H9 (cell line): ENCODE measurements around the gene RBBP4. TPM values are rescaled to one million over a fixed set of nuclear protein-coding genes. Genes with fewer than 3 reads are reported as not detected.

Experiments used
- DNase-seq: peaks from one replicate; pipeline ENCODE4 v3.0.0-alpha.2; 2017
- H2AFZ ChIP-seq: one replicate; pipeline ENCODE4 v1.6.1; 2013; ENCODE audit warnings: mild to moderate bottlenecking, low read length, control low read depth, moderate library complexity
- H2AK5ac ChIP-seq: 2 replicates; pipeline ENCODE4 v1.6.1; 2013; ENCODE audit warnings: low read length, control low read depth, mixed read lengths; ENCODE audit not compliant: insufficient read length
- H2BK120ac ChIP-seq: one replicate; pipeline ENCODE4 v1.6.1; 2013; ENCODE audit warnings: low read depth, mild to moderate bottlenecking, low read length, control low read depth, inconsistent platforms; ENCODE audit not compliant: poor library complexity, severe bottlenecking
- H2BK12ac ChIP-seq: 2 replicates; pipeline ENCODE4 v1.6.1; 2013; ENCODE audit warnings: low read length, control low read depth, mixed read lengths, low read depth; ENCODE audit not compliant: insufficient read length
- H2BK15ac ChIP-seq: 2 replicates; pipeline ENCODE4 v1.6.1; 2013; ENCODE audit warnings: low read depth, low read length, control low read depth
- H2BK20ac ChIP-seq: one replicate; pipeline ENCODE4 v1.6.1; 2013; ENCODE audit warnings: low read depth, mild to moderate bottlenecking, low read length, control low read depth, inconsistent platforms; ENCODE audit not compliant: poor library complexity, severe bottlenecking
- H2BK5ac ChIP-seq: 2 replicates; pipeline ENCODE4 v1.6.1; 2013; ENCODE audit warnings: low read length, control low read depth, mixed read lengths; ENCODE audit not compliant: insufficient read length
- H3K14ac ChIP-seq: 2 replicates; pipeline ENCODE4 v1.6.1; 2013; ENCODE audit warnings: low read length, control low read depth; ENCODE audit not compliant: insufficient read depth
- H3K18ac ChIP-seq: 2 replicates; pipeline ENCODE4 v1.6.1; 2013; ENCODE audit warnings: low read depth, mild to moderate bottlenecking, mixed read lengths, low read length, control low read depth; ENCODE audit not compliant: insufficient read length
- H3K23ac ChIP-seq: 2 replicates; pipeline ENCODE4 v1.6.1; 2013; ENCODE audit warnings: low read length, control low read depth, mixed read lengths, low read depth; ENCODE audit not compliant: insufficient read length
- H3K23me2 ChIP-seq: 2 replicates; pipeline ENCODE4 v1.6.1; 2013; ENCODE audit warnings: low read depth, mild to moderate bottlenecking, mixed read lengths, low read length, control low read depth; ENCODE audit not compliant: insufficient read length, poor library complexity, severe bottlenecking
- H3K27ac ChIP-seq: 2 replicates; pipeline ENCODE4 v1.5.1; 2013; ENCODE audit warnings: low read length, control low read depth, mixed read lengths, low read depth; ENCODE audit not compliant: insufficient read length
- H3K27me3 ChIP-seq: 2 replicates; pipeline ENCODE4 v1.6.1; 2013; ENCODE audit warnings: low read length, control low read depth, inconsistent platforms; ENCODE audit not compliant: insufficient read depth
- H3K4ac ChIP-seq: 2 replicates; pipeline ENCODE4 v1.6.1; 2013; ENCODE audit warnings: low read depth, mild to moderate bottlenecking, control low read depth, inconsistent platforms, low read length, moderate library complexity
- H3K4me1 ChIP-seq: 2 replicates; pipeline ENCODE4 v1.6.1; 2013; ENCODE audit warnings: low read length, control low read depth, inconsistent platforms; ENCODE audit not compliant: insufficient read depth
- H3K4me2 ChIP-seq: 2 replicates; pipeline ENCODE4 v1.6.1; 2013; ENCODE audit warnings: low read length, control low read depth, mixed read lengths; ENCODE audit not compliant: insufficient read length, insufficient read depth
- H3K56ac ChIP-seq: 2 replicates; pipeline ENCODE4 v1.6.1; 2013; ENCODE audit warnings: low read depth, mild to moderate bottlenecking, mixed read lengths, low read length, control low read depth; ENCODE audit not compliant: insufficient read length
- H3K79me1 ChIP-seq: 2 replicates; pipeline ENCODE4 v1.6.1; 2013; ENCODE audit warnings: low read depth, mild to moderate bottlenecking, moderate library complexity, low read length, control low read depth, inconsistent platforms; ENCODE audit not compliant: insufficient read depth, poor library complexity, severe bottlenecking
- H3K79me2 ChIP-seq: 2 replicates; pipeline ENCODE4 v1.6.1; 2013; ENCODE audit warnings: low read length, control low read depth, inconsistent platforms; ENCODE audit not compliant: insufficient read depth
- H3K9ac ChIP-seq: 2 replicates; pipeline ENCODE4 v1.6.1; 2013; ENCODE audit warnings: low read length, control low read depth, mixed read lengths; ENCODE audit not compliant: insufficient read length; ENCODE audit errors: extremely low read depth
- H3K9me3 ChIP-seq: one replicate; pipeline ENCODE4 v1.6.1; 2013; ENCODE audit warnings: low read depth, low read length, inconsistent platforms; ENCODE audit not compliant: control insufficient read depth
- H3T11ph ChIP-seq: one replicate; pipeline ENCODE4 v1.6.1; 2013; ENCODE audit warnings: mild to moderate bottlenecking, low read length, control low read depth, inconsistent platforms
- H4K20me1 ChIP-seq: one replicate; pipeline ENCODE4 v1.6.1; 2013; ENCODE audit not compliant: control insufficient read depth, insufficient read length, insufficient read depth
- H4K5ac ChIP-seq: 2 replicates; pipeline ENCODE4 v1.6.1; 2013; ENCODE audit warnings: low read depth, mild to moderate bottlenecking, mixed read lengths, low read length, control low read depth; ENCODE audit not compliant: insufficient read length
- H4K8ac ChIP-seq: replicated peaks from 2 replicates; pipeline ENCODE4 v1.6.1; 2013; ENCODE audit warnings: low read length, control low read depth, mixed read lengths, low read depth; ENCODE audit not compliant: insufficient read length
- H4K91ac ChIP-seq: 2 replicates; pipeline ENCODE4 v1.6.1; 2013; ENCODE audit warnings: low read depth, mild to moderate bottlenecking, moderate library complexity, mixed read lengths, low read length, control low read depth; ENCODE audit not compliant: insufficient read length
- H3K27ac Mint-ChIP-seq, 3 experiments: 2 replicates in 2 of 3; 3 replicates in 1 of 3; pipeline ENCODE4 v1.8.0; 2020 to 2021; ENCODE audit warnings: mixed read lengths in 3 of 3, mild to moderate bottlenecking in 1 of 3, moderate library complexity in 1 of 3
- H3K27me3 Mint-ChIP-seq: 2 replicates; pipeline ENCODE4 v1.8.0; 2021; ENCODE audit warnings: low read depth, mild to moderate bottlenecking, moderate library complexity, mixed read lengths
- H3K36me3 Mint-ChIP-seq, 3 experiments: 2 replicates in 2 of 3; 3 replicates in 1 of 3; pipeline ENCODE4 v1.8.0; 2020 to 2021; ENCODE audit warnings: low read depth in 3 of 3, mixed read lengths in 3 of 3; ENCODE audit not compliant: insufficient read depth in 1 of 3
- H3K4me1 Mint-ChIP-seq, 2 experiments: 2 replicates each; pipeline ENCODE4 v1.8.0; 2020; ENCODE audit warnings: mixed read lengths in 2 of 2
- H3K4me3 Mint-ChIP-seq, 2 experiments: 2 replicates in 1 of 2; 3 replicates in 1 of 2; pipeline ENCODE4 v1.8.0; 2020 to 2021; ENCODE audit warnings: mild to moderate bottlenecking in 2 of 2, mixed read lengths in 2 of 2, moderate library complexity in 1 of 2
- H3K9me3 Mint-ChIP-seq, 2 experiments: 2 replicates in 1 of 2; 3 replicates in 1 of 2; pipeline ENCODE4 v1.8.0; 2020; ENCODE audit warnings: mild to moderate bottlenecking in 2 of 2, mixed read lengths in 2 of 2, moderate library complexity in 1 of 2
- WGBS: extraction: QIAGEN DNeasy Blood & Tissue Kit; methylation state at CpG from one replicate; pipeline ENCODE4 v1.1.7; 2013; ENCODE audit warnings: missing lambda C conversion rate, low lambda C conversion rate, mixed read lengths; ENCODE audit not compliant: insufficient read length; ENCODE audit errors: extremely low coverage; 5-methylcytosine and 5-hydroxymethylcytosine counted together
- total RNA-seq: library from RNA; stranded (reverse); gene quantifications from 2 replicates; pipeline ENCODE4 v1.2.1, GENCODE V29; 2021
- TF ChIP-seq, protein P1 (sequence below): fragments of 200-600 bp; sonication (generic); conservative IDR thresholded peaks from 3 replicates; pipeline ENCODE4 v1.8.0; 2021; ENCODE audit warnings: antibody characterized with exemption, mild to moderate bottlenecking

The RBBP4 gene
- total RNA-seq, 1 experiment from 2014 or later = 416 TPM

- Mint-ChIP-seq H3K36me3 (no peaks in the 10 kb centered on the region), H3K9me3 (no peaks in the 10 kb centered on the region), H3K27ac (peak overlapping the region in 2 of 3 experiments; percentile 56 to 75; a peak in 2 of 7 replicates), H3K4me1 (peaks cover 22 to 23% of the 10 kb centered on the region in 2 experiments), H3K27me3 (peaks cover 11% of the 10 kb centered on the region), H3K4me3 (no peak overlapping the region)
- no peaks in the 10 kb centered on the region for H3K79me1 ChIP-seq
- H4K8ac ChIP-seq = no peak overlapping the region
- H3K23ac ChIP-seq = no peak overlapping the region
- H3K27ac ChIP-seq = no peak overlapping the region
- no peak overlapping the region for H2BK20ac ChIP-seq
- TF ChIP-seq, protein P1, sequence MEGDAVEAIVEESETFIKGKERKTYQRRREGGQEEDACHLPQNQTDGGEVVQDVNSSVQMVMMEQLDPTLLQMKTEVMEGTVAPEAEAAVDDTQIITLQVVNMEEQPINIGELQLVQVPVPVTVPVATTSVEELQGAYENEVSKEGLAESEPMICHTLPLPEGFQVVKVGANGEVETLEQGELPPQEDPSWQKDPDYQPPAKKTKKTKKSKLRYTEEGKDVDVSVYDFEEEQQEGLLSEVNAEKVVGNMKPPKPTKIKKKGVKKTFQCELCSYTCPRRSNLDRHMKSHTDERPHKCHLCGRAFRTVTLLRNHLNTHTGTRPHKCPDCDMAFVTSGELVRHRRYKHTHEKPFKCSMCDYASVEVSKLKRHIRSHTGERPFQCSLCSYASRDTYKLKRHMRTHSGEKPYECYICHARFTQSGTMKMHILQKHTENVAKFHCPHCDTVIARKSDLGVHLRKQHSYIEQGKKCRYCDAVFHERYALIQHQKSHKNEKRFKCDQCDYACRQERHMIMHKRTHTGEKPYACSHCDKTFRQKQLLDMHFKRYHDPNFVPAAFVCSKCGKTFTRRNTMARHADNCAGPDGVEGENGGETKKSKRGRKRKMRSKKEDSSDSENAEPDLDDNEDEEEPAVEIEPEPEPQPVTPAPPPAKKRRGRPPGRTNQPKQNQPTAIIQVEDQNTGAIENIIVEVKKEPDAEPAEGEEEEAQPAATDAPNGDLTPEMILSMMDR = no peak
- H3K14ac ChIP-seq = no peak overlapping the region; the same call in 1 of the 2 replicates
- WGBS = no CpG with 5 or more reads among the region's 4 CpGs
- no peaks in the 10 kb centered on the region for H3K27me3 ChIP-seq
- no peak overlapping the region for H3K9ac ChIP-seq
- H3T11ph ChIP-seq = no peak overlapping the region
- no peak overlapping the region for H2BK5ac ChIP-seq
- H3K18ac ChIP-seq = no peak overlapping the region
- no peaks in the 10 kb centered on the region for H3K9me3 ChIP-seq
- no peak overlapping the region for H2BK15ac ChIP-seq
- DNase-seq = no peak
- H4K5ac ChIP-seq = no peak overlapping the region
- H4K20me1 ChIP-seq = no peaks in the 10 kb centered on the region
- H3K56ac ChIP-seq = no peak overlapping the region
- no peak overlapping the region for H3K4me2 ChIP-seq
- no peak overlapping the region for H3K4ac ChIP-seq
- no peak overlapping the region for H2BK120ac ChIP-seq
- H3K79me2 ChIP-seq = no peaks in the 10 kb centered on the region
- H3K4me1 ChIP-seq = no peaks in the 10 kb centered on the region; the same call in 1 of the 2 replicates
- H3K23me2 ChIP-seq = no peaks in the 10 kb centered on the region
- H4K91ac ChIP-seq = no peak overlapping the region
- no peak overlapping the region for H2AFZ ChIP-seq
- no peak overlapping the region for H2AK5ac ChIP-seq
- H2BK12ac ChIP-seq = no peak overlapping the region
Measured at GRCh38 chr1:32719681-32720275, 68.8 kb downstream of the RBBP4 start.
